HUES6 (cell line): ENCODE data around the gene IDS.
"Not testable (repeated sequence)": the region's sequence is repeated elsewhere in the genome, so short reads cannot be mapped to it uniquely, and the experiment has no call there.

Experiments
- H3K27ac ChIP-seq: 2 replicates; pipeline ENCODE4 v1.7.0; 2013; ENCODE audit warnings: low read depth, mild to moderate bottlenecking, low read length, inconsistent platforms
- H3K27me3 ChIP-seq: 2 replicates; pipeline ENCODE4 v1.6.1; 2013; ENCODE audit warnings: low read length; ENCODE audit not compliant: control insufficient read depth, insufficient read depth
- H3K36me3 ChIP-seq: 2 replicates; pipeline ENCODE4 v1.6.1; 2013; ENCODE audit warnings: low read length; ENCODE audit not compliant: control insufficient read depth, insufficient read depth
- H3K4me1 ChIP-seq: 2 replicates; pipeline ENCODE4 v1.6.1; 2013; ENCODE audit warnings: low read length; ENCODE audit not compliant: control insufficient read depth, insufficient read depth
- H3K4me3 ChIP-seq: 2 replicates; pipeline ENCODE4 v1.5.1; 2013; ENCODE audit warnings: low read depth, low read length
- H3K9ac ChIP-seq: one replicate; pipeline ENCODE4 v1.6.1; 2013; ENCODE audit warnings: mild to moderate bottlenecking, low read length
- H3K9me3 ChIP-seq: 2 replicates; pipeline ENCODE4 v1.6.1; 2013; ENCODE audit warnings: low read depth, low read length; ENCODE audit not compliant: control insufficient read depth, insufficient read depth

Gene IDS

GRCh38 chrX:149512225-149512885, 7.2 kb upstream of the IDS start:
- Histone ChIP-seq H3K27ac (no peak overlapping the region), H3K4me3 (no peak overlapping the region), H3K9me3 (no peaks in the 10 kb centered on the region), H3K4me1 (peaks cover 32% of the 10 kb centered on the region; the same call in 1 of the 2 replicates), H3K9ac (no peak overlapping the region), H3K36me3 (no peaks in the 10 kb centered on the region), H3K27me3 (peaks cover 17% of the 10 kb centered on the region; the same call in 1 of the 2 replicates)

GRCh38 chrX:149511081-149511480, 6.0 kb upstream of the IDS start:
- Histone ChIP-seq H3K9me3 (no peaks in the 10 kb centered on the region), H3K4me3 (no peak overlapping the region), H3K4me1 (peaks cover 34% of the 10 kb centered on the region; the same call in 1 of the 2 replicates), H3K36me3 (no peaks in the 10 kb centered on the region), H3K27me3 (peaks cover 17% of the 10 kb centered on the region; the same call in 1 of the 2 replicates), H3K27ac (no peak overlapping the region), H3K9ac (no peak overlapping the region)

- Histone ChIP-seq H3K27ac (no peak overlapping the region), H3K27me3 (peaks cover 17% of the 10 kb centered on the region; the same call in 1 of the 2 replicates), H3K4me1 (peaks cover 41% of the 10 kb centered on the region; the same call in 1 of the 2 replicates), H3K9me3 (no peaks in the 10 kb centered on the region), H3K9ac (no peak overlapping the region), H3K36me3 (no peaks in the 10 kb centered on the region), H3K4me3 (no peak overlapping the region)
Measured at GRCh38 chrX:149510386-149510785, 5.3 kb upstream of the IDS start.

GRCh38 chrX:149508467-149508866, 3.4 kb upstream of the IDS start:
- H3K27ac ChIP-seq, result no peak overlapping the region
- no peaks in the 10 kb centered on the region for H3K36me3 ChIP-seq
- H3K9me3 ChIP-seq, result no peaks in the 10 kb centered on the region
- H3K4me3 ChIP-seq, result no peak overlapping the region
- no peak overlapping the region for H3K9ac ChIP-seq
- H3K27me3 ChIP-seq, result peaks cover 17% of the 10 kb centered on the region; the same call in 1 of the 2 replicates
- peaks cover 54% of the 10 kb centered on the region for H3K4me1 ChIP-seq

- Histone ChIP-seq H3K27ac (no peak overlapping the region), H3K9ac (no peak overlapping the region), H3K9me3 (no peaks in the 10 kb centered on the region), H3K36me3 (peaks cover 11% of the 10 kb centered on the region), H3K4me3 (no peak overlapping the region), H3K4me1 (peaks cover 50% of the 10 kb centered on the region), H3K27me3 (peaks cover 17% of the 10 kb centered on the region; the same call in 1 of the 2 replicates)
Measured at GRCh38 chrX:149506349-149506748, 1.2 kb upstream of the IDS start.

- no peak overlapping the region for H3K27ac ChIP-seq
- H3K27me3 ChIP-seq, result peaks cover 17% of the 10 kb centered on the region; the same call in 1 of the 2 replicates
- no peaks in the 10 kb centered on the region for H3K9me3 ChIP-seq
- H3K4me3 ChIP-seq, result peak overlapping the region; percentile 75
- H3K9ac ChIP-seq, result no peak overlapping the region
- H3K36me3 ChIP-seq, result peaks cover 18% of the 10 kb centered on the region
- peaks cover 43% of the 10 kb centered on the region for H3K4me1 ChIP-seq
Measured at GRCh38 chrX:149505671-149506070, 565 bp upstream of the IDS start.

- Histone ChIP-seq H3K9ac (peak overlapping the region; percentile 87), H3K27me3 (peaks cover 13% of the 10 kb centered on the region; the same call in 1 of the 2 replicates), H3K27ac (no peak overlapping the region), H3K4me1 (peaks cover 30% of the 10 kb centered on the region), H3K9me3 (no peaks in the 10 kb centered on the region), H3K4me3 (peak overlapping the region; percentile 75), H3K36me3 (peaks cover 29% of the 10 kb centered on the region)
Measured at GRCh38 chrX:149504226-149504914, 736 bp downstream of the IDS start.

GRCh38 chrX:149503446-149503845, 1.7 kb downstream of the IDS start:
- H3K27ac ChIP-seq, H3K9me3 ChIP-seq, H3K27me3 ChIP-seq, H3K4me3 ChIP-seq: not testable (repeated sequence)
- H3K9ac ChIP-seq, result peak overlapping the region; percentile 46
- peaks cover 27% of the 10 kb centered on the region for H3K4me1 ChIP-seq
- H3K36me3 ChIP-seq, result peaks cover 34% of the 10 kb centered on the region

GRCh38 chrX:149502923-149503322, 2.2 kb downstream of the IDS start:
- H3K27ac ChIP-seq, H3K9ac ChIP-seq, H3K4me3 ChIP-seq, H3K9me3 ChIP-seq, H3K27me3 ChIP-seq: not testable (repeated sequence)
- Histone ChIP-seq H3K36me3 (peaks cover 39% of the 10 kb centered on the region), H3K4me1 (peaks cover 27% of the 10 kb centered on the region)

- Histone ChIP-seq H3K27ac (no peak overlapping the region), H3K4me3 (no peak overlapping the region), H3K27me3 (no peaks in the 10 kb centered on the region), H3K9me3 (no peaks in the 10 kb centered on the region), H3K4me1 (peaks cover 22% of the 10 kb centered on the region), H3K36me3 (peaks cover 69% of the 10 kb centered on the region), H3K9ac (no peak overlapping the region)
Measured at GRCh38 chrX:149499766-149500165, 5.3 kb downstream of the IDS start.

- peaks cover 79% of the 10 kb centered on the region for H3K36me3 ChIP-seq
- no peaks in the 10 kb centered on the region for H3K27me3 ChIP-seq
- no peaks in the 10 kb centered on the region for H3K9me3 ChIP-seq
- no peak overlapping the region for H3K9ac ChIP-seq
- H3K27ac ChIP-seq, result no peak overlapping the region
- no peak overlapping the region for H3K4me3 ChIP-seq
- peaks cover 14% of the 10 kb centered on the region; the same call in 1 of the 2 replicates for H3K4me1 ChIP-seq
Measured at GRCh38 chrX:149498767-149499166, 6.3 kb downstream of the IDS start.
